Cardiac muscle cell (in vitro differentiated cells and primary cell): ENCODE data around the gene AQR. TPM values are rescaled to one million over a fixed set of nuclear protein-coding genes. Genes with fewer than 3 reads are reported as not detected.
A peak's percentile ranks its signal among the peaks of the same experiment; 100 is the strongest.
"Not testable (repeated sequence)": the region's sequence is repeated elsewhere in the genome, so short reads cannot be mapped to it uniquely, and the experiment has no call there.

Experiments used
- DNase-seq, 2 donors: peaks; one replicate each; pipeline versions ENCODE4 v3.0.0 to v3.0.0-alpha.2; 2010 to 2017; ENCODE audit warnings: low read depth in 1 of 2, low spot score in 1 of 2
- H3K27ac ChIP-seq: fragments of 200-600 bp; sonication (generic); 2 replicates; pipeline ENCODE4 v1.5.1; 2016
- H3K27me3 ChIP-seq: fragments of 200-600 bp; sonication (generic); 2 replicates; pipeline ENCODE4 v1.6.0; 2016; ENCODE audit warnings: control low read depth
- H3K36me3 ChIP-seq: fragments of 200-600 bp; sonication (generic); 2 replicates; pipeline ENCODE4 v1.5.1; 2016; ENCODE audit warnings: control low read depth
- H3K4me1 ChIP-seq: fragments of 200-600 bp; sonication (generic); 2 replicates; pipeline ENCODE4 v1.8.1; 2017; ENCODE audit warnings: low read depth, mild to moderate bottlenecking, mixed run types
- H3K4me3 ChIP-seq: fragments of 200-600 bp; sonication (generic); 2 replicates; pipeline ENCODE4 v1.5.1; 2016; ENCODE audit warnings: mild to moderate bottlenecking
- H3K9me3 ChIP-seq: fragments of 200-600 bp; sonication (generic); 2 replicates; pipeline ENCODE4 v1.5.1; 2017; ENCODE audit warnings: low read depth, mild to moderate bottlenecking, control low read depth
- polyA plus RNA-seq: library from polyadenylated mRNA; unstranded; fragments of >200 nt; fragmentation: Nextera tagmentation; extraction: Ambion mirVana; gene quantifications from 2 replicates; pipeline ENCODE4 v1.2.1, GENCODE V29; 2016
- total RNA-seq: library from RNA; depleted of rRNA; stranded (reverse); fragments of >200 nt; gene quantifications from 2 replicates; pipeline ENCODE4 v1.2.3, GENCODE V29; 2016
- TF ChIP-seq, protein P1 (sequence below): IDR thresholded peaks from 2 replicates; pipeline ENCODE4 v1.5.1; 2012; ENCODE audit warnings: low read depth, mild to moderate bottlenecking, low read length

Gene AQR
- total and polyA plus RNA-seq, 2 experiments from 2014 or later, result 14.7 to 20.6 TPM

DNA sequence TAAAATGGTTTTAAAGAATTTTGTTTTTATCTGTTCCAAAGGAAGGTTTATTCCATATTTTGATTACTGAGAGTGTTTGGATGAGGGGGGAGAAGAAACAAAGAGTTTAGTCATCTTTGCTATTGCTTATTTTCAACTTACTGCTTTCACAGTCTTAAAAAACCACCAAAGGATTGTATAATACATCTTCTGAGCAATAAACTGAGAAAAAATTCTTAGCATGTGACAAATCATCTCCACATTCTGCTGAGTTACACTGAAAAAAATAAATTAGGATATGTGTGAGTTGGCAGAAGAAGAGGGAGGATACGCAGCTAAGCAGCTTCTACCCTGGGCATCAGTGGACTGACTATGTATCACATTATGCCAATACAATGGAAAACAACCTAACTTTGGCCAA, 151.0 kb downstream of the AQR start:
- DNase-seq, result no peak
- H3K9me3 ChIP-seq, result no peaks in the 10 kb centered on the region
- no peaks in the 10 kb centered on the region for H3K36me3 ChIP-seq
- TF ChIP-seq, protein P1, sequence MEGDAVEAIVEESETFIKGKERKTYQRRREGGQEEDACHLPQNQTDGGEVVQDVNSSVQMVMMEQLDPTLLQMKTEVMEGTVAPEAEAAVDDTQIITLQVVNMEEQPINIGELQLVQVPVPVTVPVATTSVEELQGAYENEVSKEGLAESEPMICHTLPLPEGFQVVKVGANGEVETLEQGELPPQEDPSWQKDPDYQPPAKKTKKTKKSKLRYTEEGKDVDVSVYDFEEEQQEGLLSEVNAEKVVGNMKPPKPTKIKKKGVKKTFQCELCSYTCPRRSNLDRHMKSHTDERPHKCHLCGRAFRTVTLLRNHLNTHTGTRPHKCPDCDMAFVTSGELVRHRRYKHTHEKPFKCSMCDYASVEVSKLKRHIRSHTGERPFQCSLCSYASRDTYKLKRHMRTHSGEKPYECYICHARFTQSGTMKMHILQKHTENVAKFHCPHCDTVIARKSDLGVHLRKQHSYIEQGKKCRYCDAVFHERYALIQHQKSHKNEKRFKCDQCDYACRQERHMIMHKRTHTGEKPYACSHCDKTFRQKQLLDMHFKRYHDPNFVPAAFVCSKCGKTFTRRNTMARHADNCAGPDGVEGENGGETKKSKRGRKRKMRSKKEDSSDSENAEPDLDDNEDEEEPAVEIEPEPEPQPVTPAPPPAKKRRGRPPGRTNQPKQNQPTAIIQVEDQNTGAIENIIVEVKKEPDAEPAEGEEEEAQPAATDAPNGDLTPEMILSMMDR, result no peak
- H3K27me3 ChIP-seq, result no peaks in the 10 kb centered on the region
- H3K4me3 ChIP-seq, result no peak overlapping the region
- peaks cover 10% of the 10 kb centered on the region for H3K4me1 ChIP-seq
- H3K27ac ChIP-seq, result no peak overlapping the region

DNA sequence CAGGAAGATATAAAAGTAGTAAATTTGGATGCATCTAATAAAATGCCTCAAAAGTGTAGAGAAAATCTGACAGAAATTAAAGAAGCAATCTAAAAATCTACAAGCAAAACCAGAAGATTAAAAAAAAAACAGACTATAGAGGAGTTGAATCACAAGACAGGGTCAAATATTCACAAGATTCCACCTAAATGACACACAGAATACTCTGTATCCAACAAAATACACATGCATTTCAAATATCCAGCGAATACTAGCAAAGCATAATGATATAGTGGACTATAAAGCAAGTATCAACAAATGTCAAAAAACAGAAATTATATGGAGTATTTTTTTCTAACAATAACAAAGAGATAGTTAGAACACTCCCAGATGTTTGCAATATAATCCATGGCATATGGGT, 153.7 kb downstream of the AQR start:
- DNase-seq, result no peak
- Histone ChIP-seq H3K4me3 (no peak overlapping the region), H3K9me3 (no peaks in the 10 kb centered on the region), H3K27me3 (no peaks in the 10 kb centered on the region), H3K4me1 (peaks cover 24% of the 10 kb centered on the region), H3K36me3 (no peaks in the 10 kb centered on the region), H3K27ac (no peak overlapping the region)
- TF ChIP-seq, protein P1, result no peak

DNA sequence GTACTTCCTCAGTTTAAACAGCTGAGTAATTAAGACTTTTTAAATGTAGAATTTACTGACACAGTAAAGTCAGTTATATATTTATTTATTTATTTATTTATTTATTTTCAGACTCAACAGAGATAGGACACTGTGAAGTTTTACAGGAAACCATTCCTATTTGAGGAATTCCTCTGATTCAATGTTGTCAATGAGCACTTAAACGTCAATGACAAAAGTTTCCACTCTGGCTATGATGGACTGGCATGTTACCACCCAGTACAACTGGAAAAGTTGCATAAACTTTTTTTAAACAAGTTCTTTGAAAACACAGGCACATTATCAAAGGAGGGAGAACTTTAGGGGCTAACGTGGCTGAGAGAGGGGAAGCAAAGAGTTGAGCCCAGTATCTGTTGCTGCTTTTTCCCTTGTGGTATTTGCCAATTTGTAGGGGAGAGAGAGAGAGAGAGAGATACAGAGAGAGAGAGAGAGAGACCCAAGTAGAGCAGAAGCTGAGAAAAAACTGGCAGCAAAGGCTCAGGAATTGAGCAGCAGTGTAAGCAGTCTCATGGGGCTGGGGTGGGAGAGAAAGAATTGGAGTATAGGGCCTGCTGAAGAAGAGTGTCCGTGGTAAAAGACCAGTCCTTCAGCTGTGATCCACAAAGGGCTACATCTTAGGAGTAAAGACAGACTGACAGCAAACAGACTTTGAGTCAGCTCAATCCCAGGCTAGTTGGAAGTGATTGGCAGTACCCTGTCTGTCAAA, 155.9 kb downstream of the AQR start:
- Histone ChIP-seq H3K36me3 (no peaks in the 10 kb centered on the region), H3K27me3 (no peaks in the 10 kb centered on the region), H3K4me1 (peaks cover 24% of the 10 kb centered on the region), H3K9me3 (no peaks in the 10 kb centered on the region), H3K27ac (peak overlapping the region; percentile 95), H3K4me3 (no peak overlapping the region)
- peak in 1 of 2 donors; percentile 14 for DNase-seq
- TF ChIP-seq, protein P1, result no peak

DNA sequence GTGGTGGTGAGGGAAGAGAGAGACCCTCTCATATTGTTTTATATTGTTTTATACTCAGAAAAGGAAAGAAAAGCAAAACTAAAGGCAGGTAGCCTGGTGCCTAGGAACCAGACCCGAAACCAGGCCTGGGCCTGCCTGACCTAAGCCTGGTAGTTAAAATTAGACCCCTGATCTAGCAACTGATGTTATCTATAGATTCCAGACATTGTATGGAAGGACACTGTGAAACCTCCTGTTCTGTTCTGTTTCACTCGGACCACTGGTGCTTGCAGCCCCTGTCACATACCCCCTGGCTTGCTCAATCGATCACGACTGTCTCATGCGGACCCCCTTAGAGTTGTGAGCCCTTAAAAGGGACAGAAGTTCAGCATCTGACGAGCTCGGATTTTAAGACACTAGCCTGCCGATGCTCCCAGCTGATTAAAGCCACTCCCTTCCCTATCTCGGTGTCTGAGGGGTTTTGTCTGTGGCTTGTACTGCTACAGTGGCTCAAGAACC, 156.6 kb downstream of the AQR start:
- not testable (repeated sequence) for H3K27me3 ChIP-seq
- H3K27ac ChIP-seq, result peak overlapping the region; percentile 95

DNA sequence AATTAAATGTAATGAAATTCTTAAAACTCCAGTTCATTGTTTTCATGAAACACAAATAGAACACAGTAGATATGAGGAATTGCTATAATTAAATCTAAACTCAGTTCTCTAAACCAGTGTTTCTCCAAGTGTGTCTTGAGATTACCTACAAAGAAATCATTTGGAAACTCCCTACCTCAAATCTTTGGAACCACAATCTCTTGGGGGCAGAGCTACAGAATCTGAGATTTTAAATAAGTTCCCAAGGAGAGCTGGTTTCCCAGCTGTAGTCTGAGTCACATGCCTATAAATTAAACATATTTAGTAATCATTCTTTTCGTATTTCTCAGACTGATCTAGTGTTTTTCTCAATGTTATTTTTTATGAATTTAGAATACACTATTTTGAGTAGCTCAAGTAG, 157.2 kb downstream of the AQR start:
- no peak for DNase-seq
- H3K36me3 ChIP-seq, result no peaks in the 10 kb centered on the region
- peaks cover 24% of the 10 kb centered on the region for H3K4me1 ChIP-seq
- H3K9me3 ChIP-seq, result no peaks in the 10 kb centered on the region
- H3K27me3 ChIP-seq, result no peaks in the 10 kb centered on the region
- peak overlapping the region; percentile 95 for H3K27ac ChIP-seq
- H3K4me3 ChIP-seq, result no peak overlapping the region
- TF ChIP-seq, protein P1, result no peak

More for the DNA sequence above, 156.6 kb downstream of the AQR start:
- H3K36me3 ChIP-seq, H3K9me3 ChIP-seq, H3K4me3 ChIP-seq: not testable (repeated sequence)
- peaks cover 24% of the 10 kb centered on the region for H3K4me1 ChIP-seq
- DNase-seq, result peak in 1 of 2 donors; percentile 24

DNA sequence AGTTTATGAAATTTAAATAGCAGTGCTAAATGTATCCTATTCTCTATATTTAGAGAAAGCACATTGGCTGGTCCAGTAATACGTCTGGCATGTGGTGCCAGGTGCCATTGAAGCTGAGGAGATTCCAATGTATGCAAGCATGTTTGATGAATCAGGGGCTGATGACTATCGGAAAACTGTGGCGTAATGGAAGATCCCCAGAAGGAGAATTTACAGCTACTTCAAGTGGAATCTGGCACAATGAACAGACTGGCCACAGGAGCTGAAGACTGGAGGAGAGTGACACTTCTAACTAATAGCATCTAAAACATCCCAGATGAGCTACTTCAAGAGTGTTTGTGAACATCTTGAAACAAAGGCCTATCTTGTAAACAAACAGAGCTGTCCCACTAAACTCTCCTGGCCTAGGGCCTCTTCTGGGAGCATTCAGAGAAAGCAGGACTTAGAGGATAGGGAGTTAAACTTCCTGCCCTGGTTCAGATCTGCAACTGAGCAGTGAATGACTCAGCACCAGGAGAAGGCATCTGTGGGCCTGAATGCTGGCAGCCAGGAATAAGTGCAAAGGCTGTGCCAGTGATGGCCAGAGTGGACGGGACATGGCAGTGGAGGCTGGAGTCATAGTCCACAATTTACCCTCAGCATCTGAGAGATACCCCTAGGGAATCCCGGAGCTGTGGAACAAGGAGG, 159.0 kb downstream of the AQR start:
- Histone ChIP-seq H3K27ac (peak overlapping the region; percentile 31), H3K4me3 (no peak overlapping the region), H3K9me3 (no peaks in the 10 kb centered on the region), H3K27me3 (no peaks in the 10 kb centered on the region), H3K4me1 (peaks cover 24% of the 10 kb centered on the region), H3K36me3 (no peaks in the 10 kb centered on the region)
- TF ChIP-seq, protein P1, result no peak
- DNase-seq, result peak in 1 of 2 donors; percentile 76
